Tibial artery (tissue), 4 donors: Measurements from ENCODE around the gene SERINC2.

Source experiments
- DNase-seq, 2 donors: peaks; one replicate each; pipeline ENCODE4 v3.0.0-alpha.2; 2019
- H3K27ac ChIP-seq, 2 donors: fragments of 200-600 bp; sonication (generic) in 1 of 2; 1 replicate in 1 of 2; 2 replicates in 1 of 2; pipeline ENCODE4 v1.5.1; 2018 to 2019; ENCODE audit warnings: mild to moderate bottlenecking in 1 of 2
- H3K27me3 ChIP-seq, 2 donors: fragments of 200-600 bp; sonication (generic) in 1 of 2; one replicate each; pipeline versions ENCODE4 v1.5.1 to v1.6.0; 2016 to 2019
- H3K36me3 ChIP-seq, 3 donors: fragments of 200-600 bp; sonication (generic) in 2 of 3; one replicate each; pipeline ENCODE4 v1.5.1; 2016 to 2019; ENCODE audit warnings: mild to moderate bottlenecking in 2 of 3
- H3K4me1 ChIP-seq, 4 donors: fragments of 200-600 bp; sonication (generic) in 2 of 4; 1 replicate in 3 of 4; 2 replicates in 1 of 4; pipeline ENCODE4 v1.5.1; 2016 to 2019
- H3K4me3 ChIP-seq, 2 donors: fragments of 200-600 bp; sonication (generic) in 1 of 2; 1 replicate in 1 of 2; 2 replicates in 1 of 2; pipeline ENCODE4 v1.5.1; 2018 to 2019; ENCODE audit warnings: mild to moderate bottlenecking in 2 of 2
- H3K9me3 ChIP-seq, 3 donors: fragments of 200-600 bp; sonication (generic) in 1 of 3; one replicate each; pipeline ENCODE4 v1.5.1; 2016 to 2019
- intact Hi-C: fragments of 100-400 bp; cut with DNase I; formaldehyde crosslinking; loops from one replicate; pipeline ENCODE4 v1.15.0; 2023; ENCODE audit warnings: low total_unique reads
- TF ChIP-seq, protein P1 (sequence below), 2 experiments: fragments of 200-600 bp in 1 of 2; fragments of 450-650 bp in 1 of 2; IDR thresholded peaks; one replicate each; pipeline ENCODE4 v1.5.1; 2017 to 2019; ENCODE audit warnings: antibody characterized with exemption in 2 of 2, mild to moderate bottlenecking in 1 of 2, moderate library complexity in 1 of 2

The SERINC2 gene

DNA sequence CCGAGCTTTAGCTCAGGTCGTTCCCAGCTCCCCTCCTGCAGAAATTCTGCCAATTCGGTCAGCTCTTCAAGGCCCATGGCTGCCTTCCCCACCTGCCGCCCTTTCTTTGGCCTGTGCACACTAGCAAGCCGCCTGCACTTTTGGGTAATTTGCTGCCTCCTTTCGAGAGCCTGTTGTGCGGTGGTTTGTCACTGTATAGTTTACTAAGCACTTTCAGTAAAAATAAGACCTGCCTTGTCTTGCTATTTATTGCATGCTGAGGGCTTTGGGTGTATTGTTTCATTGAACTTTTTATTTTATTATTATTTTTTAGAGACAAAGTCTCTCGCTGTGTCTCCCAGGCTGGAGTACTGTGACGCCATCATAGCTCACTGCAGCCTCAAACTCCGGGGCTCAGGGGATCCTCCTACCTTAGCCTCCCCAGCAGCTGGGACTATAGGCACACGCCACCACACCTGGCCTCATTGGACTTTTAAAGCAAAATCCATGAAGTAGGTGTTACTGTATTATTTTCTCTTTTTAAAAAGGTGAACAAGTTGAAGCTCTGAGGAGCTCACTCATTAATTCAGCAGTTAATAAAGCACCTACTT lies 39.0 kb upstream of the SERINC2 start:
- Histone ChIP-seq H3K36me3 (no peaks in the 10 kb centered on the region), H3K4me3 (peak overlapping the region; percentile 56), H3K27ac (peak overlapping the region; percentile 81 to 92), H3K4me1 (peaks cover 6 to 64% (median 48%) of the 10 kb centered on the region in 4 donors), H3K27me3 (no peaks in the 10 kb centered on the region), H3K9me3 (no peaks in the 10 kb centered on the region)
- intact Hi-C loops: no loop called here
- DNase-seq: no peak
- TF ChIP-seq, protein P1, sequence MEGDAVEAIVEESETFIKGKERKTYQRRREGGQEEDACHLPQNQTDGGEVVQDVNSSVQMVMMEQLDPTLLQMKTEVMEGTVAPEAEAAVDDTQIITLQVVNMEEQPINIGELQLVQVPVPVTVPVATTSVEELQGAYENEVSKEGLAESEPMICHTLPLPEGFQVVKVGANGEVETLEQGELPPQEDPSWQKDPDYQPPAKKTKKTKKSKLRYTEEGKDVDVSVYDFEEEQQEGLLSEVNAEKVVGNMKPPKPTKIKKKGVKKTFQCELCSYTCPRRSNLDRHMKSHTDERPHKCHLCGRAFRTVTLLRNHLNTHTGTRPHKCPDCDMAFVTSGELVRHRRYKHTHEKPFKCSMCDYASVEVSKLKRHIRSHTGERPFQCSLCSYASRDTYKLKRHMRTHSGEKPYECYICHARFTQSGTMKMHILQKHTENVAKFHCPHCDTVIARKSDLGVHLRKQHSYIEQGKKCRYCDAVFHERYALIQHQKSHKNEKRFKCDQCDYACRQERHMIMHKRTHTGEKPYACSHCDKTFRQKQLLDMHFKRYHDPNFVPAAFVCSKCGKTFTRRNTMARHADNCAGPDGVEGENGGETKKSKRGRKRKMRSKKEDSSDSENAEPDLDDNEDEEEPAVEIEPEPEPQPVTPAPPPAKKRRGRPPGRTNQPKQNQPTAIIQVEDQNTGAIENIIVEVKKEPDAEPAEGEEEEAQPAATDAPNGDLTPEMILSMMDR (IDR thresholded peaks at IDR 0.05): no peak

DNA sequence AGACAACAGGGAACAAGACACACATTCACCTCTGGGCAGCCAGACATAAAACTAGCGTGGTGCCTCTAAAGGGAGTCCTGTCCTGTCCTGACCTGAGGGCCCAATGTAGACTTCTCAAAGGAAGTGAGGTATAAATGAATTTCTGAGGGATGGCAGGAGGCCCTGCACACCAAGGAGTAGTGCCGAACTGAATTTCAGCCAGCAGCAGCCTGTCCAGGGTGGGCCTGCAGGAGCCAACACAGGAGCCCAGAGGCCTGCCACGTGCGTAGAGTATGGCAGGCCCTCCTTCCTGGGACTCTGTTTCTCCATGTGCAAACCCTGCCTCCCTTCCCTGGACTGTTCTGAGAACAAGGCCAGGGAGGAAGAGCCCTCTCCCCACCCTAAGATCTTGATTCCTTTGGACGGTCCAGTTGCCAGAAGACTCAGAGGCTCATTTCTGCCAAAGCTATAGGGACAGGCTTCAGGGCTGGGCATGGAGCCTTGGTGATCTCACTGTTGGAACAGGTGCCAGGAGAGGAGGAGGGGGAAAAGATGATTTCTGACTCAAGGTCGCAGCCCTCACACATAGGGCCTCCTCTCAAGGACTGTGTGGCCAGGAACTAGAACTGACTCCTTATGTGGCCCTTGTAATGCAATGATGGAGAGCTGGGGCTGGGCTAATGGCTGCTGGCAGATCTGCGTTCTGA lies 38.4 kb upstream of the SERINC2 start:
- DNase-seq: peak; percentile 40 to 82
- intact Hi-C loops: no loop called here

DNA sequence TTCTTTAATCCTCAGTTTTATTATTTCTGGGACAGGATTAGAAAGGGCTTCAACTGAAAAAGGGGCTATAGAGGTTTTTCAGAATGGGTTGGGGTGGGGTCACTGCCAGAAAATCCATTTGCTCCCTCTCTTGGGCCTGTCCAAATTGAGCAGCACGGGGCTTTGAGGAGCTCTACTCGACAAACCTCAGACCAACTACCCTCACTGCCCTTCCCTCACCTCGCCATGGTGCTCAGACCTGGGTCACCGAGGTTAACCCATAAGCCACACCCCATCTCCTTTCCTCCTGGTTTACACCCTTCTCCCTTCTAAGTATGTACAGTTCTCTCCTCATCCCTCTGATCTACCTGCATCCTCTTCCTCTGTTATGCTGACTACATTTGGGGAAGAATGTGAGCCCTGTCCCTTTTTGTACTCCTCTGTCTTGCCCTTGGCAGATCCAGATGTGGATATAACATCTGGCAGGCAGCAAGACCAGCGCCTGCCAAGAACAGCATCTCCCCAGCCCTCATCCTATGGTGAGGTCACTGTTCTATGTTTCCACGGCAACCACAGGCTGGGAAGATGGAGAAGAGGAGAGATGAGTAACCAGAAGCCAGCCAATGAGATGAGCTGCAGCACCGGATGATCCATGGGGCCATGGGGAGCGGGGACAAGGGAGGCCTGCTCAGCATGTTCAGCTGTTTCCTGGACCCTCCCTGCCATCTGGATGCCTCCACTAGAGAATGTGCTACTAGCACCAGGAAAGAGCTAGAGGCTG lies 36.5 kb upstream of the SERINC2 start:
- DNase-seq: no peak
- intact Hi-C loops: no loop called here
- peaks cover 6 to 45% (median 30%) of the 10 kb centered on the region in 4 donors for H3K4me1 ChIP-seq
- no peak overlapping the region for H3K4me3 ChIP-seq
- H3K27me3 ChIP-seq: no peaks in the 10 kb centered on the region
- no peak overlapping the region for H3K27ac ChIP-seq
- no peaks in the 10 kb centered on the region for H3K36me3 ChIP-seq
- TF ChIP-seq, protein P1 (IDR thresholded peaks at IDR 0.05): no peak
- H3K9me3 ChIP-seq: no peaks in the 10 kb centered on the region

More for the DNA sequence above, 38.4 kb upstream of the SERINC2 start:
- Histone ChIP-seq H3K27me3 (no peaks in the 10 kb centered on the region), H3K36me3 (no peaks in the 10 kb centered on the region), H3K9me3 (no peaks in the 10 kb centered on the region), H3K4me1 (peaks cover 6 to 57% (median 44%) of the 10 kb centered on the region in 4 donors), H3K4me3 (no peak overlapping the region), H3K27ac (peak overlapping the region; percentile 81 to 92)
- TF ChIP-seq, protein P1 (IDR thresholded peaks at IDR 0.05): no peak

DNA sequence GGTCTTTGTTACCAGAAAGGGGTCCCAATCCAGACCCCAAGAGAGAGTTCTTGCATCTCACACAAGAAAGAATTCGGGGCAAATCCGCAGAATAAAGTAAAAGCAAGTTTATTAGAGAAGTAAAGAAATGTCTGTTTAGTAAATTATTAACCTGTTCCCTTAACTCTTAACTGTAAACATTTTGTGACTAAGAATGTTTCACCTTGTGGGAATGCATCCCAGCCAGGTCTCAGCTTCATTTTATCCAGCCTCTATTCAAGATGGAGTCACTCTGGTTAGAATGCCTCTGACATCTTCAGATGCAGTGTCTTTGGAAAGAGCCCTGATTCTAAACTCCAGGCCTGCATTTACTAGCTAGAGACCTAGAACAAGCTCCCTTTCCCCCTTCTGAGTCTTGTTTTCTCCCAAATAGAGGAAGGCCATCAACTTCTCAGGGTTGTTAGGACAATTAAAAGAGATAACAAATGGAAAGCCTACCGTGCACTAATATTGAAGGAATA lies 35.6 kb upstream of the SERINC2 start:
- H3K4me3 ChIP-seq: no peak overlapping the region
- DNase-seq: no peak
- intact Hi-C loops: no loop called here
- no peak overlapping the region for H3K27ac ChIP-seq
- H3K36me3 ChIP-seq: no peaks in the 10 kb centered on the region
- no peaks in the 10 kb centered on the region for H3K27me3 ChIP-seq
- TF ChIP-seq, protein P1 (IDR thresholded peaks at IDR 0.05): no peak
- no peaks in the 10 kb centered on the region for H3K9me3 ChIP-seq
- H3K4me1 ChIP-seq: peaks cover 6 to 41% (median 25%) of the 10 kb centered on the region in 4 donors

DNA sequence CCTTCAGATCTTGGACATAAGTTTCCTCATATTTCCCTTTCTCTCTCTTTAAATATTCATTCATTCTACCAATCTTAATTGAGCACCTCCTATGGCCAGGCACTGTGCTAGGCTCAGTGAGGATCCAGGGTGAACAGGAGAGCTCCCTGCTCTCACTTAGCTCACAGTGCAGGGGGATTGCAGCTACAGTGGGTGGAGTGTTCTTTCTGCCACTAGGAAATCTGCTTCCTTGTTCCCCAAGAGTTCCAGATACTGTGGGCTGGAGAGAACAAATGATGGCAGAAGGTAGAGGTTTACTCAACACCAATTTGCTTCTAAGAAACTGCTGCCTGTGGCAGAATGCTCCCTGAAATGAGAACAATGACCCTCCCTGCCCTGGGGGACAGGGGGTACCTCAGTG lies 35.0 kb upstream of the SERINC2 start:
- H3K4me3 ChIP-seq: no peak overlapping the region
- peaks cover under 1 to 35% (median 20%) of the 10 kb centered on the region in 4 donors for H3K4me1 ChIP-seq
- TF ChIP-seq, protein P1 (IDR thresholded peaks at IDR 0.05): no peak
- no peaks in the 10 kb centered on the region for H3K9me3 ChIP-seq
- peak in 1 of 2 donors; percentile 5 for DNase-seq
- intact Hi-C loops: no loop called here
- H3K27ac ChIP-seq: no peak overlapping the region
- H3K36me3 ChIP-seq: no peaks in the 10 kb centered on the region
- H3K27me3 ChIP-seq: no peaks in the 10 kb centered on the region
